ENCODE data around the gene MAST2.
A peak's percentile ranks its signal among the peaks of the same experiment; 100 is the strongest.
"Not testable (repeated sequence)": the region's sequence is repeated elsewhere in the genome, so short reads cannot be mapped to it uniquely, and the experiment has no call there.

Gene MAST2

GRCh38 chr1:45803299-45803780 lies at the start of gene MAST2:
Gene MAST2 (plus strand): TSS chr1:45803612. CDS start chr1:45803896, 284 bp downstream.
- DNase-seq (ENCODE audit: low read depth in 1 of 2, low spot score in 1 of 2): peak; percentile 54 to 78

DNA sequence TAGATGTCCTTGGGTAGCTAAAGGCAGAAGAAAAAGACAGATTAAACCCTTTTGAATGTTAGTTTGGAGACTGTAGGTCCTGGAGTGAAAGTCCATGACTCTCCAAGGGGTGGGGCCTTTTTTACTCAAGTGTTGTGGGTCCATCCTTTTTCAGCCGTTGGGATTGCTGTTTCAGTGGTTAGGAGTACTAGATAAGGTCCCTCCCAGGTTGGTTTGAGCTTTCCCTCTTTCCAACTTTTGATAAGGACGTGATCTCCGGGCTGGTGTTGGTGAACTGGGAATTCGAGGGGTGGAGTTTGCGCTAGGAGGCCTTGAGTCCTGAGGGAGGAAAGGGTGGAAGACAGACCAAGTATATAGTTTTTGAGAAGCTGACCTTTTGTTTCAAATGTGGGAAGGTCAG lies 47.7 kb upstream of the MAST2 start:
- no peak for DNase-seq (ENCODE audit: low read depth in 1 of 2, low spot score in 1 of 2)

DNA sequence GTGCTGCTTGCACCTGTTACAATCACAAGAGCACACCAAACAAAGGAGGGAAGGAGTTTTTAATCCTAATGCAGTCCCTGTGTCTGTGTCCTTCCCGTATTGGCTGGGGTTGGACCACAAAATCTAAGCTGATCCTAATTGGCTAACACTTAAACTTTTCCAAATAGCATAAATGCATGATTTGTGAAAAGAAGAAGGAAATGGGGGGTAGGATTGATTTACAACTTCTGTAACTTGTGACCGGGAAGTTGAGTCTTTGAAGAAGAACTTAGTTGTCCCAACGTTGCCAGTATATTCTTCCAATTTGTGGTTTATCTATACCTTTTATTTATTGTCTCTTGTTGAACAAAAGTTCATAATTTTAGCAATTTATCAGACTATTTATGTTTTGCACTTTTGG lies 41.1 kb upstream of the MAST2 start:
- no peak for DNase-seq (ENCODE audit: low read depth in 1 of 2, low spot score in 1 of 2)

GRCh38 chr1:45765999-45766792 lies 37.2 kb upstream of the MAST2 start:
- DNase-seq (ENCODE audit: low read depth in 1 of 2, low spot score in 1 of 2): no peak

- DNase-seq (ENCODE audit: low read depth in 1 of 2, low spot score in 1 of 2): no peak
Measured at GRCh38 chr1:45767035-45767434, 36.4 kb upstream of the MAST2 start.

DNA sequence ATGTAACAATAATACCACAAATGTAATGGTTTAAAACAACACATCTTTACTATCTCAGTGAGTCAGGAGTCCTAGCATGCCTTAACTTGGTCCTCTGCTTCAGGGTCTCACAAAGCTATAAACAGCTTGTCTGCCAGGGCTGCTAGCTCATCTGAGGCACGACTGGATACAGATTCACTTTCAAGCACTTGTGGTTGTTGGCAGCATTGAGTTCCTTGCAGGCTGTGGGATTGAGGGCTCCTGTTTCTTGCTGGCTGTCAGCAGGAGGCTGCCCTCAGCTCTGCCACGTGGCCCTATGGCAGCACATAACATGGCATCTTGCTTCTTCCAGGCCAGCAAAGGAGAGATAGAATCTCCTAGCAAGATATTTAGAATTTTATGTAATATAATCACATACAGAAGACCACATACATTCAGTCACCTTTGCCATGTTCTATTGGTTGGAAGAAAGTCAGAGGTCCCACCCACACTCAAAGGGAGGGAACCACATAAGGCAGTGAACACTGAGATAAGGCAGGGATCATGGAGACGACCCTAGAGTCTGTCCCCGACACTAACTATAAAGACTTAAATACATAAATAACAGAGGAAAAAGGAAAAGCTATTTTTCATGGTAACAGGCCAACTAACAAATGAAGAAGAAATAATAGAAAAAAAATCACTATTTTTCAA lies 34.0 kb upstream of the MAST2 start:
- DNase-seq (ENCODE audit: low read depth in 1 of 2, low spot score in 1 of 2): no peak

DNA sequence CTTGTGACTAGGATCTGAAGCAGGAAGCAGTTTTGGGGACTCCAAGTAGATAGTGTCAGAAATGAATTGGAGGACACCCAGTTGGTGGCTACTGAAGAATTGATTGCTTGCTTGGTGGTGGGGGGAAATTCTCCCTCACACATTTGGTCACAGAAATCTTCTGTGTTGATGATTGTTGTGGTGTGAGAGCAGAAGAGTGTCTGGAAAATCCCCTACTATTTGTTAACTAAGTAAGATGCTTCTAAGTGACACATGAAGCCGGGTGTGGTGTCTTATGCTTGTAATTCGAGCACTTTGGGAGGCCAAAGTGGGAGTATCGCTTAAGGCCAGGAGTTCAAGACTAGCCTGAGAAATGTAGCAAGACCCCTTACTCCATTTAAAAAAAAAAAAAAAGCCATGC lies 30.4 kb upstream of the MAST2 start:
- no peak for DNase-seq (ENCODE audit: low read depth in 1 of 2, low spot score in 1 of 2)

- DNase-seq (ENCODE audit: low read depth in 1 of 2, low spot score in 1 of 2): no peak
Measured at GRCh38 chr1:45775794-45776193, 27.6 kb upstream of the MAST2 start.

- no peak for DNase-seq (ENCODE audit: low read depth in 1 of 2, low spot score in 1 of 2)
Measured at GRCh38 chr1:45785583-45785982, 17.8 kb upstream of the MAST2 start.

GRCh38 chr1:45787905-45788304 lies 15.5 kb upstream of the MAST2 start:
- DNase-seq (ENCODE audit: low read depth in 1 of 2, low spot score in 1 of 2): no peak

DNA sequence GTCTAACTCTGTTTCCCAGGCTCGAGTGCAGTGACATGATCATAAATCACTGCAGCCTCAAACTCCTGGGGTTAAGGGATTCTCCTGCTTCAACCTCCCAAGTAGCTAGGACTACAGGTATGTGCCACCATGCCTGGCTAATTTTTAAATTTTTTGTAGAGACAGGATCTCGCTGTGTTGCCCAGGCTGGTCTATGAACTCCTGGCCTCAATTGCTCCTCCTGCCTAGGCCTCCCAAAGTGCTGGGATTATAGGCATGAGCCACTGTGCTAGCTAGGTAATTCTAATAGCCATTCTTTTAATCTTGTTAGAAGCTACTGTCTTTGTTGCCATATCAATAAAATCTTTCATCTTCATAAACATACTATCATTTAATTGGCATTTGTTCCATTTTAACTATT lies 13.8 kb upstream of the MAST2 start:
- DNase-seq (ENCODE audit: low read depth in 1 of 2, low spot score in 1 of 2): no peak

DNA sequence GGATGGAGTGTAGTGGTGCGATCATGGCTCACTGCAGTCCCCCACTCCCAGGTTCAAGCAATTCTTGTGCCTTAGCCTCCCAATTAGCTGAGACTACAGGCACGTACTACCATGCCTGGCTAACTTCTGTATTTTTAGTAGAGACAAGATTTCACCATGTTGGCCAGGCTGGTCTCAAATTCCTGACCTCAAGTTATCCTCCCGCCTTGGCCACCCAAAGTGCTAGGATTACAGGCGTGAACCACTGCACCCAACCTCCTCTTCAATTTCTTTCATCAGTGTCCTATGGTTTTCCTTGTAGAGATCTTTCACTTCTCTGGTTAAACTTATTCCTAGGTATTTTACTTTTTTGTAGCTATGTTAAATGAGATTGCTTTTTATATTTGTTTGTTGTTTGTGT lies 10.7 kb upstream of the MAST2 start:
- DNase-seq (ENCODE audit: low read depth in 1 of 2, low spot score in 1 of 2): no peak

DNA sequence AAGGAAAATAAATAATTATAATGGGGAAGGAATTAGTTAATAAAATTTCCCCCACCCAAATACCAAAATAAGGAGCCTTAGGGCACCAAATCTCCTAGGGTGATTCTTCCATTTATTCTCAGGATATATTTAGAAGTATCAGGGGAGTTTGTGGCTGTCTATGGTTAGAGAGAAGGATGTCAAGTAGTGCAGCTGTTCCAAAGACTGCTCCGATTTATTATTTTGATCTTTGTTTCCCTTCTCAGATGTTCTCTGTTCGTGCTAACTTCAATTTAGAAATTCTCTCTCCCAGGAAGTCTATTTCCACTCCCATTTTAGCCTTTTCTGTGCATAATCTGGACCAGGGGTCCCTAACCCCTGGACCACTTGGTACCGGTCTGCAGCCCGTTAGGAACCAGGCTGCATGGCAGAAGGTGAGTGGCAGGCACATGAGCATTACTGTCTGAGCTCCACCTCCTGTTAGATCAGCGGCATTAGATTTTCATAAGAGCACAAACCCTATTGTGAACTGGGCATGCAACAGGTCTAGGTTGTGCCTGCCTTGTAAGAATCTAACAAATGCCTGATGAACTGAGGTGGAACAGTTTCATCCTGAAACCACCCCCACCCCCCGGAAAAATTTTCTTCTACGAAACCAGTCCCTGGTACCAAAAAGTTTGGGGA lies 9.3 kb upstream of the MAST2 start:
- no peak for DNase-seq (ENCODE audit: low read depth in 1 of 2, low spot score in 1 of 2)

DNA sequence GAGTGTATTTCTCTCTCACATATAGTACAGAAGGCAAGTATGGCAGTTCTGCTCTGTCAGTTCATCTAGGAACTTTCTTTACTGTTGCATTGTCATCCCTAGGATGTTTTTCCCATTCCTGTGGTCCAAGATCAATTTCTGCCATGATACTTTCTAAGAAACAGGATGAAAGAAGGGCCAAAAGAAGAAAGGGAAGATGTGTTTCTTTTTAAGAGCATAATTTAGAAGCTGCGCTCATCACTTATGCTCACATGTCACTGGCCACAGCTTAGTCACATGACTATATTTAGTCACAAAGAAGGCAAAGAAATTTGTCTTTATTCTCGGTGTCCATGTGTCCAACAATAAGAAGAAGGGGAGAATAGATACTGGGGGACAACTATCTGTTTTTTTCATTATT lies 7.0 kb upstream of the MAST2 start:
- no peak for DNase-seq (ENCODE audit: low read depth in 1 of 2, low spot score in 1 of 2)

GRCh38 chr1:45796946-45797345 lies 6.5 kb upstream of the MAST2 start:
- DNase-seq (ENCODE audit: low read depth in 1 of 2, low spot score in 1 of 2): no peak

GRCh38 chr1:45800899-45801298 lies 2.5 kb upstream of the MAST2 start:
- DNase-seq (ENCODE audit: low read depth in 1 of 2, low spot score in 1 of 2): no peak

- DNase-seq (ENCODE audit: low read depth in 1 of 2, low spot score in 1 of 2): no peak
Measured at GRCh38 chr1:45802343-45803298, 791 bp upstream of the MAST2 start.

- not testable (repeated sequence) for DNase-seq (ENCODE audit: low read depth in 1 of 2, low spot score in 1 of 2)
Measured at GRCh38 chr1:45803781-45804668, 613 bp downstream of the MAST2 start.

- no peak for DNase-seq (ENCODE audit: low read depth in 1 of 2, low spot score in 1 of 2)
Measured at GRCh38 chr1:45804669-45804969, 1.2 kb downstream of the MAST2 start.

DNA sequence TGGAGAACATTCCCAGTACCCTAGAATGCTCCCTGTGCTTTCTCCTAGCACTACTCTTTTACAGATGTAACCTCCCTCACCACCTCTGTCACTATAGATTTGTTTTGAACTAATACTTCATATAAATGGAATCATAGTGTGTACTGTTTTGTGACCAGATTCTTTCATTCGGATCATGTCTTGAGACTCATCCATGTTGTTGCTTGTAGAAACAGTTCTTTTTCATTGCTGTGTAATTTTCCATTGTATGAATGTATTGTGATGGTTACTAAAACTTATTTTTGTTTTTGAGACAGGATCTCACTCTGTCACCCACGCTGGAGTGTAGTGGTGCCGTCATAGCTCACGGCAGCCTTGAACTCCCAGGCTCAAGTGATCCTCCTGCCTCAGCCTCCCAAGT lies 2.7 kb downstream of the MAST2 start:
- DNase-seq (ENCODE audit: low read depth in 1 of 2, low spot score in 1 of 2): no peak

Measured in activated T-helper 1 cell treated with anti-CD3 and anti-CD28 coated beads, Interleukin-2, amount 50 U/mL, for 16 hours (primary cell).